WTC11 (cell line): ENCODE results near the gene BAG2. TPM values are rescaled to one million over a fixed set of nuclear protein-coding genes. Genes with fewer than 3 reads are reported as not detected.

Source experiments
- ATAC-seq: fragments of 200-7000 bp; cut with Tn5 transposase; 2 replicates; pipeline ENCODE4 v1.10.0; 2021; ENCODE audit warnings: mild to moderate bottlenecking, moderate library complexity
- CTCF ChIA-PET: fragments of 300-600 bp; sonication (Branson Sonifier 250); formaldehyde crosslinking; loops from one replicate; lab custom pipeline; 2021; ENCODE audit warnings: antibody characterized with exemption; lab: Charles Lee
- POLR2A ChIA-PET: fragments of 350-600 bp; sonication (Branson Sonifier 250); formaldehyde crosslinking; loops from one replicate; lab custom pipeline; 2021; ENCODE audit warnings: antibody characterized with exemption; lab: Charles Lee
- DNase-seq: peaks from one replicate; pipeline ENCODE4 v3.0.0; 2021; ENCODE audit warnings: low spot score
- H3K27ac Mint-ChIP-seq: 2 replicates; pipeline ENCODE4 v1.8.0; 2021; ENCODE audit warnings: mixed read lengths
- H3K27me3 Mint-ChIP-seq: 2 replicates; pipeline ENCODE4 v1.8.0; 2021; ENCODE audit warnings: low read depth, mild to moderate bottlenecking, moderate library complexity, mixed read lengths
- H3K36me3 Mint-ChIP-seq: 2 replicates; pipeline ENCODE4 v1.8.0; 2021; ENCODE audit warnings: mixed read lengths
- H3K4me1 Mint-ChIP-seq: 2 replicates; pipeline ENCODE4 v1.8.0; 2022; ENCODE audit warnings: mixed read lengths
- H3K4me3 Mint-ChIP-seq: 2 replicates; pipeline ENCODE4 v1.8.0; 2021; ENCODE audit warnings: mild to moderate bottlenecking, moderate library complexity, mixed read lengths
- H3K9me3 Mint-ChIP-seq: 2 replicates; pipeline ENCODE4 v1.8.0; 2021; ENCODE audit warnings: mixed read lengths
- CBFB ChIP-seq: sonication (generic); formaldehyde crosslinking; IDR thresholded peaks from 2 replicates; pipeline ENCODE4 v1.8.1; 2022; ENCODE audit warnings: mild to moderate bottlenecking, low read depth, missing genetic modification reagents
- ELF4 ChIP-seq: sonication (generic); formaldehyde crosslinking; IDR thresholded peaks from 2 replicates; pipeline ENCODE4 v1.8.1; 2022; ENCODE audit warnings: low read depth, mild to moderate bottlenecking, moderate library complexity, missing genetic modification reagents
- FOXJ3 ChIP-seq: sonication (generic); formaldehyde crosslinking; IDR thresholded peaks from 2 replicates; pipeline ENCODE4 v1.9.0; 2021; ENCODE audit warnings: missing genetic modification reagents, mild to moderate bottlenecking, borderline replicate concordance
- HMGA2 ChIP-seq: fragments of 250-450 bp; sonication (Bioruptor Pico); IDR thresholded peaks from 2 replicates; pipeline ENCODE4 v1.4.0; 2021; ENCODE audit warnings: mild to moderate bottlenecking, moderate library complexity
- JUN ChIP-seq: sonication (generic); formaldehyde crosslinking; IDR thresholded peaks from 2 replicates; pipeline ENCODE4 v1.8.0; 2023; ENCODE audit warnings: mild to moderate bottlenecking, missing genetic modification reagents
- MLX ChIP-seq: sonication (generic); formaldehyde crosslinking; IDR thresholded peaks from 2 replicates; pipeline ENCODE4 v1.8.1; 2023; ENCODE audit warnings: mild to moderate bottlenecking, missing genetic modification reagents, moderate library complexity
- MYBL2 ChIP-seq: sonication (generic); formaldehyde crosslinking; IDR thresholded peaks from 2 replicates; pipeline ENCODE4 v1.8.1; 2023; ENCODE audit warnings: mild to moderate bottlenecking, moderate library complexity, missing genetic modification reagents
- NFYB ChIP-seq: sonication (generic); formaldehyde crosslinking; conservative IDR thresholded peaks from 2 replicates; pipeline ENCODE4 v1.8.0; 2022; ENCODE audit warnings: low read depth, missing genetic modification reagents
- NR1H2 ChIP-seq: sonication (generic); formaldehyde crosslinking; IDR thresholded peaks from 2 replicates; pipeline ENCODE4 v1.9.0; 2021; ENCODE audit warnings: mild to moderate bottlenecking, moderate library complexity, missing genetic modification reagents
- NR3C1 ChIP-seq: sonication (generic); formaldehyde crosslinking; conservative IDR thresholded peaks from 2 replicates; pipeline ENCODE4 v1.8.1; 2023; ENCODE audit warnings: low read depth, mild to moderate bottlenecking, missing genetic modification reagents
- ZNF317 ChIP-seq: sonication (generic); formaldehyde crosslinking; IDR thresholded peaks from 2 replicates; pipeline ENCODE4 v1.8.1; 2023; ENCODE audit warnings: low read depth, mild to moderate bottlenecking, moderate library complexity, missing genetic modification reagents, borderline replicate concordance
- ZNF532 ChIP-seq: fragments of 250-450 bp; sonication (Bioruptor Pico); IDR thresholded peaks from 2 replicates; pipeline ENCODE4 v1.9.0; 2021; ENCODE audit warnings: mild to moderate bottlenecking, borderline replicate concordance
- total RNA-seq: library from RNA; stranded (reverse); gene quantifications from 3 replicates; pipeline ENCODE4 v1.2.3, GENCODE V29; 2021
- TF ChIP-seq, protein P1 (sequence below): sonication (generic); formaldehyde crosslinking; IDR thresholded peaks from 2 replicates; pipeline ENCODE4 v1.8.1; 2022; ENCODE audit warnings: mild to moderate bottlenecking, missing genetic modification reagents, moderate library complexity, borderline replicate concordance
- TF ChIP-seq, protein P2 (sequence below): sonication (generic); formaldehyde crosslinking; IDR thresholded peaks from 2 replicates; pipeline ENCODE4 v1.8.0; 2022; ENCODE audit warnings: missing genetic modification reagents
- TF ChIP-seq, protein P3 (sequence below): sonication (generic); formaldehyde crosslinking; IDR thresholded peaks from 2 replicates; pipeline ENCODE4 v1.8.0; 2022; ENCODE audit warnings: mild to moderate bottlenecking, missing genetic modification reagents

The BAG2 gene
- total RNA-seq, 1 experiment from 2014 or later = 8.0 TPM

DNA sequence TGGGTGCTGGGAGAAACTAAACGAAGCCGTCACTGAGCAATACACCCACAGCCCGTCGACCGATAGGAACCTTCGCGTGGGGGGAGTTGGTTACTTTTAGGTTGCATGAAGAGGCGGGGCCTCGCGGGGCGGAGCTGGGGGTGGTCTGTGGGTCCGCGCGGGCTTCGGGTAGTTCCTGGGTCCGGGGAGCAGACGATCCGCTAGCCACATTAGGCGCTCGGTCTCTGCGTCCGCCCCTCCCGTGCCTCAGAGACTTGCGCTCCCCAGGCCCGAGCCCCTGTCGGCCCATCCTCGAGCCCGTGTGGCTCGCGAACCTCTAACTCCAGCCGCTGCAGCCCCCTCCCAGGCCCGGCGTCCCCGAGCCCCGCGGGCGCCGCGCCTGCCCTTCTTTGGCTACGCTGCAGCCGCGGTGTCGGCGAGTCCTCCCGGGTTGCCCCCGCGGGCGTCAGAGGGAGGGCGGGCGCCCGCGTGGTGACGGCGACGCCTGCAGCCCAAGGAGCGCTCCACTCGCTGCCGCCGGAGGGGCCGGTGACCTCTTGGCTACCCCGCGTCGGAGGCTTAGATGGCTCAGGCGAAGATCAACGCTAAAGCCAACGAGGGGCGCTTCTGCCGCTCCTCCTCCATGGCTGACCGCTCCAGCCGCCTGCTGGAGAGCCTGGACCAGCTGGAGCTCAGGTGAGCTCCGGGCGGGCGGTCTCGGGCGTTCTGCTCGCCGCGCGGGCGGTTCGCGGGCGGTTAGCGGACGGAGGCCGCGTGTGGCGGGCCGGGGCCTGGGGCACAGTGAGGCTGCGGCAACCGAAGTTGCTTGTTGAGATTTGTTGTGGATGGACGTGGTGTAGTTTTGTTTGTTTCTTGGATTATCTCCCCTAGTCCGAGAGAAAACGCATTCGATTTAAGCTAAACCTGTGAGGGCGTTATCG, at the start of gene BAG2 (continued):
- TF ChIP-seq ZNF532 (CRISPR knock-in tag) (no peak), NFYB (CRISPR knock-in tag) (no peak), NR3C1 (CRISPR knock-in tag) (no peak), JUN (CRISPR knock-in tag) (no peak), ZNF317 (CRISPR knock-in tag) (no peak)
- TF ChIP-seq, protein P1, sequence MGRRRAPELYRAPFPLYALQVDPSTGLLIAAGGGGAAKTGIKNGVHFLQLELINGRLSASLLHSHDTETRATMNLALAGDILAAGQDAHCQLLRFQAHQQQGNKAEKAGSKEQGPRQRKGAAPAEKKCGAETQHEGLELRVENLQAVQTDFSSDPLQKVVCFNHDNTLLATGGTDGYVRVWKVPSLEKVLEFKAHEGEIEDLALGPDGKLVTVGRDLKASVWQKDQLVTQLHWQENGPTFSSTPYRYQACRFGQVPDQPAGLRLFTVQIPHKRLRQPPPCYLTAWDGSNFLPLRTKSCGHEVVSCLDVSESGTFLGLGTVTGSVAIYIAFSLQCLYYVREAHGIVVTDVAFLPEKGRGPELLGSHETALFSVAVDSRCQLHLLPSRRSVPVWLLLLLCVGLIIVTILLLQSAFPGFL (CRISPR knock-in tag) = peak; percentile 74

DNA sequence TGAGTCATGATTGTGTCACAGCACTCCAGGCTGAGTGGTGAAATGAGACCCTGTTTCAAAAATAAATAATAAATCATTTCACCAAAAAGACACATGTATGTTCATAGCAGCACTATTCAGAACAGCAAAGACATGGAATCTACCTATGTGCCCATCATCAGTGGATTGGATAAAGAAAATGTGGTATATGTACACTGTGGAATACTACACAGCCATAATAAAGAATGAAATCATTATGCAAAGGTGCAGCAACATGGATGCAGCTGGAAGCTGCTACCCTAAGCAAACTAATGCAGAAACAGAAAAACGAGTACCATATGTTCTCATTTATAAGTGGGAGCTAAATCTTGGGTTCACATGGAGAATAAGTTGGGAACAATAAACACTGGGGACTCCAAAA, 49.0 kb upstream of the BAG2 start:
- Mint-ChIP-seq H3K27ac (no peak overlapping the region), H3K9me3 (peaks cover 13% of the 10 kb centered on the region), H3K36me3 (peaks cover 23% of the 10 kb centered on the region), H3K4me1 (no peaks in the 10 kb centered on the region), H3K4me3 (no peak overlapping the region), H3K27me3 (no peaks in the 10 kb centered on the region)
- ChIA-PET CTCF (no interaction called here), POLR2A (no interaction called here)
- no peak for DNase-seq
- no peak for ATAC-seq
- TF ChIP-seq NR1H2 (CRISPR knock-in tag) = no peak
- TF ChIP-seq, protein P2, sequence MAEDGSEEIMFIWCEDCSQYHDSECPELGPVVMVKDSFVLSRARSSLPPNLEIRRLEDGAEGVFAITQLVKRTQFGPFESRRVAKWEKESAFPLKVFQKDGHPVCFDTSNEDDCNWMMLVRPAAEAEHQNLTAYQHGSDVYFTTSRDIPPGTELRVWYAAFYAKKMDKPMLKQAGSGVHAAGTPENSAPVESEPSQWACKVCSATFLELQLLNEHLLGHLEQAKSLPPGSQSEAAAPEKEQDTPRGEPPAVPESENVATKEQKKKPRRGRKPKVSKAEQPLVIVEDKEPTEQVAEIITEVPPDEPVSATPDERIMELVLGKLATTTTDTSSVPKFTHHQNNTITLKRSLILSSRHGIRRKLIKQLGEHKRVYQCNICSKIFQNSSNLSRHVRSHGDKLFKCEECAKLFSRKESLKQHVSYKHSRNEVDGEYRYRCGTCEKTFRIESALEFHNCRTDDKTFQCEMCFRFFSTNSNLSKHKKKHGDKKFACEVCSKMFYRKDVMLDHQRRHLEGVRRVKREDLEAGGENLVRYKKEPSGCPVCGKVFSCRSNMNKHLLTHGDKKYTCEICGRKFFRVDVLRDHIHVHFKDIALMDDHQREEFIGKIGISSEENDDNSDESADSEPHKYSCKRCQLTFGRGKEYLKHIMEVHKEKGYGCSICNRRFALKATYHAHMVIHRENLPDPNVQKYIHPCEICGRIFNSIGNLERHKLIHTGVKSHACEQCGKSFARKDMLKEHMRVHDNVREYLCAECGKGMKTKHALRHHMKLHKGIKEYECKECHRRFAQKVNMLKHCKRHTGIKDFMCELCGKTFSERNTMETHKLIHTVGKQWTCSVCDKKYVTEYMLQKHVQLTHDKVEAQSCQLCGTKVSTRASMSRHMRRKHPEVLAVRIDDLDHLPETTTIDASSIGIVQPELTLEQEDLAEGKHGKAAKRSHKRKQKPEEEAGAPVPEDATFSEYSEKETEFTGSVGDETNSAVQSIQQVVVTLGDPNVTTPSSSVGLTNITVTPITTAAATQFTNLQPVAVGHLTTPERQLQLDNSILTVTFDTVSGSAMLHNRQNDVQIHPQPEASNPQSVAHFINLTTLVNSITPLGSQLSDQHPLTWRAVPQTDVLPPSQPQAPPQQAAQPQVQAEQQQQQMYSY (CRISPR knock-in tag) = no peak
- TF ChIP-seq FOXJ3 (CRISPR knock-in tag) = no peak
- TF ChIP-seq MYBL2 = no peak
- TF ChIP-seq MLX (CRISPR knock-in tag) = no peak
- no peak for TF ChIP-seq CBFB (CRISPR knock-in tag)
- TF ChIP-seq HMGA2 (CRISPR knock-in tag) = no peak
- no peak for TF ChIP-seq ZNF532 (CRISPR knock-in tag)
- TF ChIP-seq, protein P3, sequence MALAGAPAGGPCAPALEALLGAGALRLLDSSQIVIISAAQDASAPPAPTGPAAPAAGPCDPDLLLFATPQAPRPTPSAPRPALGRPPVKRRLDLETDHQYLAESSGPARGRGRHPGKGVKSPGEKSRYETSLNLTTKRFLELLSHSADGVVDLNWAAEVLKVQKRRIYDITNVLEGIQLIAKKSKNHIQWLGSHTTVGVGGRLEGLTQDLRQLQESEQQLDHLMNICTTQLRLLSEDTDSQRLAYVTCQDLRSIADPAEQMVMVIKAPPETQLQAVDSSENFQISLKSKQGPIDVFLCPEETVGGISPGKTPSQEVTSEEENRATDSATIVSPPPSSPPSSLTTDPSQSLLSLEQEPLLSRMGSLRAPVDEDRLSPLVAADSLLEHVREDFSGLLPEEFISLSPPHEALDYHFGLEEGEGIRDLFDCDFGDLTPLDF (CRISPR knock-in tag) = no peak
- no peak for TF ChIP-seq ELF4 (CRISPR knock-in tag)
